ENCODE data around the gene PTOV1.

PTOV1 gene

GRCh38 chr19:49887665-49888509 lies 36.9 kb downstream of the PTOV1 start:
- Histone ChIP-seq H3K9me3 (ENCODE audit: insufficient read depth, low read length) (peaks cover 11% of the 10 kb centered on the region; the same call in 1 of the 2 replicates), H3K4me1 (ENCODE audit: insufficient read depth, insufficient read length) (peaks cover 13% of the 10 kb centered on the region), H3K36me3 (ENCODE audit: insufficient read depth, insufficient read length, low read length) (peaks cover 41% of the 10 kb centered on the region), H3K27me3 (ENCODE audit: insufficient read depth, insufficient read length) (no peaks in the 10 kb centered on the region), H3K9ac (ENCODE audit: insufficient read length, low read depth) (no peak overlapping the region), H3K4me3 (ENCODE audit: insufficient read length, low read depth) (no peak overlapping the region)
- DNase-seq (ENCODE audit: low read depth, low spot score), result no peak
- TF ChIP-seq SUZ12 (IDR thresholded peaks at IDR 0.05; ENCODE audit: extremely low read depth, insufficient read depth, insufficient read length) (no peak), ZNF274 (IDR thresholded peaks at IDR 0.05; ENCODE audit: low read depth, low read length) (no peak), YY1 (IDR thresholded peaks at IDR 0.05; ENCODE audit: insufficient read depth, insufficient read length) (no peak)

- no peak for DNase-seq (ENCODE audit: low read depth, low spot score)
- TF ChIP-seq ZNF274 (IDR thresholded peaks at IDR 0.05; ENCODE audit: low read depth, low read length), result no peak
- no peak for TF ChIP-seq SUZ12 (IDR thresholded peaks at IDR 0.05; ENCODE audit: extremely low read depth, insufficient read depth, insufficient read length)
- no peak for TF ChIP-seq YY1 (IDR thresholded peaks at IDR 0.05; ENCODE audit: insufficient read depth, insufficient read length)
- peaks cover 35% of the 10 kb centered on the region for H3K36me3 ChIP-seq (ENCODE audit: insufficient read depth, insufficient read length, low read length)
- H3K27me3 ChIP-seq (ENCODE audit: insufficient read depth, insufficient read length), result no peaks in the 10 kb centered on the region
- H3K4me3 ChIP-seq (ENCODE audit: insufficient read length, low read depth), result no peak overlapping the region
- H3K9ac ChIP-seq (ENCODE audit: insufficient read length, low read depth), result no peak overlapping the region
- peaks cover 13% of the 10 kb centered on the region for H3K4me1 ChIP-seq (ENCODE audit: insufficient read depth, insufficient read length)
- peaks cover 11% of the 10 kb centered on the region; the same call in 1 of the 2 replicates for H3K9me3 ChIP-seq (ENCODE audit: insufficient read depth, low read length)
These were observed 37.5 kb downstream of the PTOV1 start for GRCh38 chr19:49888510-49888824.

- Histone ChIP-seq H3K27me3 (ENCODE audit: insufficient read depth, insufficient read length) (no peaks in the 10 kb centered on the region), H3K4me1 (ENCODE audit: insufficient read depth, insufficient read length) (peaks cover 13% of the 10 kb centered on the region), H3K36me3 (ENCODE audit: insufficient read depth, insufficient read length, low read length) (peaks cover 28% of the 10 kb centered on the region), H3K9me3 (ENCODE audit: insufficient read depth, low read length) (peaks cover 11% of the 10 kb centered on the region; the same call in 1 of the 2 replicates), H3K4me3 (ENCODE audit: insufficient read length, low read depth) (no peak overlapping the region), H3K9ac (ENCODE audit: insufficient read length, low read depth) (no peak overlapping the region)
- TF ChIP-seq YY1 (IDR thresholded peaks at IDR 0.05; ENCODE audit: insufficient read depth, insufficient read length), result no peak
- no peak for TF ChIP-seq ZNF274 (IDR thresholded peaks at IDR 0.05; ENCODE audit: low read depth, low read length)
- no peak for TF ChIP-seq SUZ12 (IDR thresholded peaks at IDR 0.05; ENCODE audit: extremely low read depth, insufficient read depth, insufficient read length)
- DNase-seq (ENCODE audit: low read depth, low spot score), result no peak
These were observed 38.2 kb downstream of the PTOV1 start for GRCh38 chr19:49889038-49889686.

GRCh38 chr19:49889687-49890348 lies 38.9 kb downstream of the PTOV1 start:
- Histone ChIP-seq H3K27me3 (ENCODE audit: insufficient read depth, insufficient read length) (no peaks in the 10 kb centered on the region), H3K4me3 (ENCODE audit: insufficient read length, low read depth) (peak overlapping the region; percentile 26), H3K4me1 (ENCODE audit: insufficient read depth, insufficient read length) (peaks cover 14% of the 10 kb centered on the region), H3K36me3 (ENCODE audit: insufficient read depth, insufficient read length, low read length) (peaks cover 21% of the 10 kb centered on the region), H3K9me3 (ENCODE audit: insufficient read depth, low read length) (peaks cover 11% of the 10 kb centered on the region; the same call in 1 of the 2 replicates), H3K9ac (ENCODE audit: insufficient read length, low read depth) (peak overlapping the region; percentile 56)
- DNase-seq (ENCODE audit: low read depth, low spot score), result no peak
- TF ChIP-seq YY1 (IDR thresholded peaks at IDR 0.05; ENCODE audit: insufficient read depth, insufficient read length) (no peak), SUZ12 (IDR thresholded peaks at IDR 0.05; ENCODE audit: extremely low read depth, insufficient read depth, insufficient read length) (no peak), ZNF274 (IDR thresholded peaks at IDR 0.05; ENCODE audit: low read depth, low read length) (no peak)

GRCh38 chr19:49890349-49891311 lies 39.7 kb downstream of the PTOV1 start:
- TF ChIP-seq SUZ12 (IDR thresholded peaks at IDR 0.05; ENCODE audit: extremely low read depth, insufficient read depth, insufficient read length) (no peak), ZNF274 (IDR thresholded peaks at IDR 0.05; ENCODE audit: low read depth, low read length) (no peak), YY1 (IDR thresholded peaks at IDR 0.05; ENCODE audit: insufficient read depth, insufficient read length) (no peak)
- Histone ChIP-seq H3K9ac (ENCODE audit: insufficient read length, low read depth) (peak overlapping the region; percentile 56), H3K9me3 (ENCODE audit: insufficient read depth, low read length) (peaks cover 11% of the 10 kb centered on the region; the same call in 1 of the 2 replicates), H3K4me1 (ENCODE audit: insufficient read depth, insufficient read length) (peaks cover 16% of the 10 kb centered on the region), H3K4me3 (ENCODE audit: insufficient read length, low read depth) (peak overlapping the region; percentile 26), H3K27me3 (ENCODE audit: insufficient read depth, insufficient read length) (no peaks in the 10 kb centered on the region), H3K36me3 (ENCODE audit: insufficient read depth, insufficient read length, low read length) (peaks cover 16% of the 10 kb centered on the region)
- DNase-seq (ENCODE audit: low read depth, low spot score), result no peak

GRCh38 chr19:49891393-49891792 lies 40.4 kb downstream of the PTOV1 start:
- Histone ChIP-seq H3K9ac (ENCODE audit: insufficient read length, low read depth) (peak overlapping the region; percentile 51), H3K4me1 (ENCODE audit: insufficient read depth, insufficient read length) (peaks cover 21% of the 10 kb centered on the region), H3K27me3 (ENCODE audit: insufficient read depth, insufficient read length) (no peaks in the 10 kb centered on the region), H3K36me3 (ENCODE audit: insufficient read depth, insufficient read length, low read length) (peaks cover 13% of the 10 kb centered on the region), H3K9me3 (ENCODE audit: insufficient read depth, low read length) (peaks cover 11% of the 10 kb centered on the region; the same call in 1 of the 2 replicates), H3K4me3 (ENCODE audit: insufficient read length, low read depth) (no peak overlapping the region)
- no peak for DNase-seq (ENCODE audit: low read depth, low spot score)
- TF ChIP-seq ZNF274 (IDR thresholded peaks at IDR 0.05; ENCODE audit: low read depth, low read length) (no peak), YY1 (IDR thresholded peaks at IDR 0.05; ENCODE audit: insufficient read depth, insufficient read length) (no peak)

Measured in NT2/D1 (cell line).